HepG2 (cell line): ENCODE results near the gene ANKRD11. TPM values are rescaled to one million over a fixed set of nuclear protein-coding genes. Genes with fewer than 3 reads are reported as not detected.

Experiments
- AHDC1 ChIP-seq: sonication (generic); formaldehyde crosslinking; IDR thresholded peaks from 2 replicates; pipeline ENCODE4 v1.5.1; 2020; ENCODE audit warnings: mild to moderate bottlenecking, missing genetic modification reagents, borderline replicate concordance
- CCAR2 ChIP-seq: fragments of 200-400 bp; formaldehyde crosslinking; optimal IDR thresholded peaks from 2 replicates; pipeline ENCODE3; 2018; ENCODE audit warnings: low read depth, mild to moderate bottlenecking, low read length, moderate library complexity
- CENPBD1 ChIP-seq: sonication (generic); formaldehyde crosslinking; IDR thresholded peaks from 2 replicates; pipeline ENCODE4 v1.8.0; 2022; ENCODE audit warnings: missing genetic modification reagents, low read depth, mild to moderate bottlenecking, borderline replicate concordance
- CREM ChIP-seq, 2 experiments: sonication (generic) in 1 of 2; formaldehyde crosslinking in 1 of 2; IDR thresholded peaks; 2 replicates each; pipeline versions ENCODE4 v1.4.0 to v1.6.1; 2016 to 2020; ENCODE audit warnings: antibody characterized with exemption in 1 of 2, mild to moderate bottlenecking in 1 of 2, missing genetic modification reagents in 1 of 2
- GATAD2A ChIP-seq: IDR thresholded peaks from 2 replicates; pipeline ENCODE4 v1.6.1; 2016
- KDM1A ChIP-seq: IDR thresholded peaks from 2 replicates; pipeline ENCODE4 v1.6.1; 2016; ENCODE audit warnings: missing compliant biosample characterization
- KIAA2018 ChIP-seq: sonication (generic); formaldehyde crosslinking; IDR thresholded peaks from 2 replicates; pipeline ENCODE4 v1.5.0; 2020; ENCODE audit warnings: mild to moderate bottlenecking, missing genetic modification reagents, borderline replicate concordance
- PAF1 ChIP-seq: IDR thresholded peaks from 2 replicates; pipeline ENCODE4 v1.6.1; 2016; ENCODE audit warnings: missing genetic modification reagents, missing compliant biosample characterization
- RFXANK ChIP-seq: IDR thresholded peaks from 2 replicates; pipeline ENCODE4 v1.6.1; 2016
- SAP130 ChIP-seq: IDR thresholded peaks from 2 replicates; pipeline ENCODE4 v1.6.1; 2016; ENCODE audit warnings: low read depth
- ZNF10 ChIP-seq: sonication (generic); formaldehyde crosslinking; IDR thresholded peaks from 2 replicates; pipeline ENCODE4 v1.4.0; 2020; ENCODE audit warnings: mild to moderate bottlenecking, low read depth, missing genetic modification reagents, borderline replicate concordance
- ZNF232 ChIP-seq: sonication (generic); formaldehyde crosslinking; IDR thresholded peaks from 2 replicates; pipeline ENCODE4 v1.4.0; 2020; ENCODE audit warnings: missing genetic modification reagents, borderline replicate concordance
- ZNF317 ChIP-seq: sonication (generic); formaldehyde crosslinking; IDR thresholded peaks from 2 replicates; pipeline ENCODE4 v1.5.0; 2020; ENCODE audit warnings: mild to moderate bottlenecking, missing genetic modification reagents
- ZNF773 ChIP-seq: sonication (generic); formaldehyde crosslinking; IDR thresholded peaks from 2 replicates; pipeline ENCODE4 v1.4.0; 2020; ENCODE audit warnings: missing genetic modification reagents, borderline replicate concordance
- polyA plus RNA-seq, 8 experiments: library from polyadenylated mRNA; depleted of rRNA in 3 of 8; stranded (reverse) in 7 of 8; unstranded in 1 of 8; fragments of >200 nt; fragmentation: Illumina TruSeq in 4 of 8; extraction: Trizol in 4 of 8; gene quantifications; 2 replicates each; pipeline versions ENCODE4 v1.2.1 to v1.2.3, GENCODE V29; 2011 to 2016; ENCODE audit warnings: low read depth in 4 of 8, missing spikeins in 1 of 8, mixed read lengths in 1 of 8; ENCODE audit not compliant: insufficient read depth in 1 of 8
- total RNA-seq, 5 experiments: library from RNA; depleted of rRNA; stranded (reverse); fragments of >200 nt; fragmentation: Illumina TruSeq; extraction: Trizol; gene quantifications; 2 replicates each; pipeline ENCODE4 v1.2.3, GENCODE V29; 2016; ENCODE audit warnings: low read depth in 1 of 5

Gene ANKRD11
- total and polyA plus RNA-seq, 2 of the 13 experiments (the other 11 are each of a cell fraction or from before 2014, with no cell fraction given), result 21.4 to 38.4 TPM

- TF ChIP-seq PAF1 (no peak), ZNF773 (CRISPR knock-in tag) (no peak), ZNF232 (CRISPR knock-in tag) (no peak), CCAR2 (no peak), SAP130 (CRISPR knock-in tag) (peak; percentile 87), KIAA2018 (CRISPR knock-in tag) (no peak), AHDC1 (CRISPR knock-in tag) (no peak), GATAD2A (peak; percentile 84), RFXANK (CRISPR knock-in tag) (no peak), ZNF317 (CRISPR knock-in tag) (peak; percentile 98), ZNF10 (CRISPR knock-in tag) (no peak), CENPBD1 (CRISPR knock-in tag) (no peak), KDM1A (CRISPR knock-in tag) (no peak), CREM (IDR thresholded peaks at IDR 0.05) (peak; percentile 72), CREM (CRISPR knock-in tag; IDR thresholded peaks at IDR 0.05) (no peak)
Measured at GRCh38 chr16:89418352-89418751, 72.0 kb downstream of the ANKRD11 start (continued).
